Measurements from ENCODE around the gene MRPL53. TPM values are rescaled to one million over a fixed set of nuclear protein-coding genes. Genes with fewer than 3 reads are reported as not detected.
"Not testable (repeated sequence)": the region's sequence is repeated elsewhere in the genome, so short reads cannot be mapped to it uniquely, and the experiment has no call there.

MRPL53 gene
- total RNA-seq, 1 donor from 2014 or later: 87.5 TPM

GRCh38 chr2:74447230-74447999, 25.1 kb downstream of the MRPL53 start:
- ATAC-seq: no peak

GRCh38 chr2:74444498-74445318, 27.8 kb downstream of the MRPL53 start:
- ATAC-seq: no peak

GRCh38 chr2:74442483-74443297, 29.8 kb downstream of the MRPL53 start:
- not testable (repeated sequence) for ATAC-seq

GRCh38 chr2:74441690-74442482, 30.6 kb downstream of the MRPL53 start, which contains the start of gene RTKN:
Gene RTKN, minus strand, starts transcription at chr2:74441937. Its CDS starts 121 bp downstream, at chr2:74441816.
- ATAC-seq: peak; percentile 75

GRCh38 chr2:74441170-74441689, 31.2 kb downstream of the MRPL53 start:
- peak; percentile 21 for ATAC-seq

GRCh38 chr2:74440378-74441169, 31.9 kb downstream of the MRPL53 start:
- ATAC-seq: peak; percentile 87

- no peak for ATAC-seq
These were observed 32.6 kb downstream of the MRPL53 start for GRCh38 chr2:74439803-74440377.

GRCh38 chr2:74439373-74439772, 33.1 kb downstream of the MRPL53 start:
- no peak for ATAC-seq

GRCh38 chr2:74438248-74438647, 34.2 kb downstream of the MRPL53 start:
- no peak for ATAC-seq

- no peak for ATAC-seq
These were observed 35.4 kb downstream of the MRPL53 start for GRCh38 chr2:74436848-74437695.

- ATAC-seq: no peak
These were observed 36.2 kb downstream of the MRPL53 start for GRCh38 chr2:74436111-74436805.

GRCh38 chr2:74430502-74430901, 42.0 kb downstream of the MRPL53 start:
- no peak for ATAC-seq

GRCh38 chr2:74429487-74430451, 42.7 kb downstream of the MRPL53 start:
- no peak for ATAC-seq

- no peak for ATAC-seq
These were observed 43.8 kb downstream of the MRPL53 start for GRCh38 chr2:74428675-74429074.

GRCh38 chr2:74427551-74427950, 44.9 kb downstream of the MRPL53 start:
- ATAC-seq: no peak

GRCh38 chr2:74426181-74426758, 46.2 kb downstream of the MRPL53 start:
- no peak for ATAC-seq

GRCh38 chr2:74425523-74425922, 47.0 kb downstream of the MRPL53 start:
- ATAC-seq: peak; percentile 74

All from esophagus mucosa (tissue), 1 donor.